ENCODE measurements around the gene FASTK.

GRCh38 chr7:151086802-151087244 is 6.2 kb upstream of the FASTK start:
- TF ChIP-seq CTCF (conservative IDR thresholded peaks at IDR 0.05; ENCODE audit: low read length) (no peak), EZH2phosphoT487 (IDR thresholded peaks at IDR 0.05; ENCODE audit: borderline replicate concordance) (no peak)

Data from Loucy (cell line).